Stomach (tissue), 4 donors: ENCODE data around the gene RBM10.

Experiments used
- POLR2AphosphoS5 ChIP-seq, 3 donors: sonication (generic); formaldehyde crosslinking; IDR thresholded peaks; one replicate each; pipeline ENCODE4 v1.6.1; 2016; ENCODE audit warnings: antibody characterized with exemption in 3 of 3
- TF ChIP-seq, protein P1 (sequence below), 7 experiments: fragments of 450-650 bp in 4 of 7; fragments of 200-600 bp in 3 of 7; sonication (generic) in 3 of 7; IDR thresholded peaks; one replicate each; pipeline ENCODE4 v1.5.1; 2016 to 2019; ENCODE audit warnings: antibody characterized with exemption in 7 of 7, control low read depth in 2 of 7, mild to moderate bottlenecking in 1 of 7

DNA sequence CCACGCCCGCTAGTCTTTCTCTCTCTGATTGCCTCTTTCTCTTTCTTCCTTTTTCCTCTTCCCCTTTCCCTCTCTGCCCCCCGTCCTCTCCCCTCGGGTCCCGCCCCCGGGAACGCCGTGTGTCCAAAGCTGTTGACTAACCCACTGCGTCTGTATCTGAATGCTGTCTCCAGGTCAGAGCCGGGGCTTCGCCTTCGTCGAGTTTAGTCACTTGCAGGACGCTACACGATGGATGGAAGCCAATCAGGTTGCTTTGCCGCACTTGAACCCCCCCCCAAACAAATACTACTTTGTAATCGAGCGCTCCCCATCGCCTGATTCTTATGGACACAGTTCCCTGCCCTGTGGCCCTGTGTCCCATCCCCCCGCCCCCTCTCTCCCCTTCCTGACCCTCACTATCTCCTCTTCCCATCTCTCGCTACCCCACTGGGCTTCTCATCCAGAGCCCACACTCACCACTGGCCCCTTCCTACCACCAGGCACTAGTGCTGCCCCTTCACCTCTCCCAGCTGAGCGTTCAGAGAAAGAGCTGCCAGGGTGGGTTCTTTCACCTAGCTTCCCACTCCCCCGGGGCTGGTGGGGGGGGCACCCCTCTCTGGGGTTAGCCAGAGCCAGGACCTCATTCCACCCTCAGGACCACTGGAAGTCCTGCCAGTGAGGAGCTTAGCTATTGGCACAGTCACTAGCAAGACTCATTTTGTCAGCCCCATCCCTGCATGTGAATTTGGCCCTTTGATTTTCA lies 30.0 kb downstream of the RBM10 start:
- TF ChIP-seq, protein P1, sequence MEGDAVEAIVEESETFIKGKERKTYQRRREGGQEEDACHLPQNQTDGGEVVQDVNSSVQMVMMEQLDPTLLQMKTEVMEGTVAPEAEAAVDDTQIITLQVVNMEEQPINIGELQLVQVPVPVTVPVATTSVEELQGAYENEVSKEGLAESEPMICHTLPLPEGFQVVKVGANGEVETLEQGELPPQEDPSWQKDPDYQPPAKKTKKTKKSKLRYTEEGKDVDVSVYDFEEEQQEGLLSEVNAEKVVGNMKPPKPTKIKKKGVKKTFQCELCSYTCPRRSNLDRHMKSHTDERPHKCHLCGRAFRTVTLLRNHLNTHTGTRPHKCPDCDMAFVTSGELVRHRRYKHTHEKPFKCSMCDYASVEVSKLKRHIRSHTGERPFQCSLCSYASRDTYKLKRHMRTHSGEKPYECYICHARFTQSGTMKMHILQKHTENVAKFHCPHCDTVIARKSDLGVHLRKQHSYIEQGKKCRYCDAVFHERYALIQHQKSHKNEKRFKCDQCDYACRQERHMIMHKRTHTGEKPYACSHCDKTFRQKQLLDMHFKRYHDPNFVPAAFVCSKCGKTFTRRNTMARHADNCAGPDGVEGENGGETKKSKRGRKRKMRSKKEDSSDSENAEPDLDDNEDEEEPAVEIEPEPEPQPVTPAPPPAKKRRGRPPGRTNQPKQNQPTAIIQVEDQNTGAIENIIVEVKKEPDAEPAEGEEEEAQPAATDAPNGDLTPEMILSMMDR (IDR thresholded peaks at IDR 0.05) = no peak
- TF ChIP-seq POLR2AphosphoS5 (IDR thresholded peaks at IDR 0.05) = no peak
